IMR-90 (cell line): ENCODE measurements around the gene PALMD.

Source experiments
- CEBPB ChIP-seq: IDR thresholded peaks from 2 replicates; pipeline ENCODE4 v1.6.1; 2012; ENCODE audit warnings: low read depth, low read length, improper control_type of control experiment
- MAFK ChIP-seq: IDR thresholded peaks from 2 replicates; pipeline ENCODE4 v1.6.1; 2012; ENCODE audit warnings: low read depth, low read length, improper control_type of control experiment
- NFE2L2 ChIP-seq: fragments of 150-350 bp; IDR thresholded peaks from 2 replicates; pipeline ENCODE4 v1.6.1; 2016; ENCODE audit warnings: low read depth, mild to moderate bottlenecking, low read length
- POLR2A ChIP-seq: IDR thresholded peaks from 2 replicates; pipeline ENCODE4 v1.6.1; 2012; ENCODE audit warnings: mild to moderate bottlenecking, low read depth, low read length
- RFX5 ChIP-seq: IDR thresholded peaks from 2 replicates; pipeline ENCODE4 v1.8.0; 2012; ENCODE audit warnings: low read depth, mild to moderate bottlenecking, low read length, moderate library complexity
- SMC3 ChIP-seq: fragments of 150-350 bp; IDR thresholded peaks from 2 replicates; pipeline ENCODE4 v1.6.1; 2016; ENCODE audit warnings: low read depth, mild to moderate bottlenecking, antibody characterized with exemption, low read length, moderate library complexity
- TF ChIP-seq, protein P1 (sequence below): conservative IDR thresholded peaks from 2 replicates; pipeline ENCODE4 v1.5.1; 2012; ENCODE audit warnings: mild to moderate bottlenecking, low read depth, low read length, improper control_type of control experiment
- TF ChIP-seq, protein P2 (sequence below): fragments of 150-350 bp; IDR thresholded peaks from 2 replicates; pipeline ENCODE4 v1.6.1; 2017; ENCODE audit warnings: mild to moderate bottlenecking, antibody characterized with exemption, low read length, low read depth

DNA sequence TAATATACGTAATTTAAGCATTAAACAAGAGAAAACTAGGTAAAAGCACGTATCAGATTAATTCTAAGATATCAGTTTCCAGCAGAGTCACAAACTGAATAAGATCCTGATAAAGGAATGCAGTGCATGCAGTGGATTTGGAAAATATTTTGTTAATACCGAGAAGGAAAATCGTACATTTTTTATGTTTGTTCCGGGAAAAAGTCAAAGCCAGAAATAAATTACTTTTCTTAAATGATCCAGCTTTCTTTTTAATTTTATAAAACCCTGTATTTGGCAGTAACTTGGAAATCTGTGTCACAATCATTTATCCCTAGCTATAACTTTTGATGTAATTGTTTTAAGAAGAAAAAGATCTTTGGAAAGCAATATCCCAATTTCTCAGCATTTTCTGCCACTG, 955 bp downstream of the PALMD start:
- TF ChIP-seq, protein P1, sequence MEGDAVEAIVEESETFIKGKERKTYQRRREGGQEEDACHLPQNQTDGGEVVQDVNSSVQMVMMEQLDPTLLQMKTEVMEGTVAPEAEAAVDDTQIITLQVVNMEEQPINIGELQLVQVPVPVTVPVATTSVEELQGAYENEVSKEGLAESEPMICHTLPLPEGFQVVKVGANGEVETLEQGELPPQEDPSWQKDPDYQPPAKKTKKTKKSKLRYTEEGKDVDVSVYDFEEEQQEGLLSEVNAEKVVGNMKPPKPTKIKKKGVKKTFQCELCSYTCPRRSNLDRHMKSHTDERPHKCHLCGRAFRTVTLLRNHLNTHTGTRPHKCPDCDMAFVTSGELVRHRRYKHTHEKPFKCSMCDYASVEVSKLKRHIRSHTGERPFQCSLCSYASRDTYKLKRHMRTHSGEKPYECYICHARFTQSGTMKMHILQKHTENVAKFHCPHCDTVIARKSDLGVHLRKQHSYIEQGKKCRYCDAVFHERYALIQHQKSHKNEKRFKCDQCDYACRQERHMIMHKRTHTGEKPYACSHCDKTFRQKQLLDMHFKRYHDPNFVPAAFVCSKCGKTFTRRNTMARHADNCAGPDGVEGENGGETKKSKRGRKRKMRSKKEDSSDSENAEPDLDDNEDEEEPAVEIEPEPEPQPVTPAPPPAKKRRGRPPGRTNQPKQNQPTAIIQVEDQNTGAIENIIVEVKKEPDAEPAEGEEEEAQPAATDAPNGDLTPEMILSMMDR: no peak
- no peak for TF ChIP-seq MAFK
- TF ChIP-seq CEBPB: no peak
- TF ChIP-seq POLR2A: no peak
- TF ChIP-seq SMC3: no peak
- TF ChIP-seq RFX5: no peak
- no peak for TF ChIP-seq NFE2L2
- TF ChIP-seq, protein P2, sequence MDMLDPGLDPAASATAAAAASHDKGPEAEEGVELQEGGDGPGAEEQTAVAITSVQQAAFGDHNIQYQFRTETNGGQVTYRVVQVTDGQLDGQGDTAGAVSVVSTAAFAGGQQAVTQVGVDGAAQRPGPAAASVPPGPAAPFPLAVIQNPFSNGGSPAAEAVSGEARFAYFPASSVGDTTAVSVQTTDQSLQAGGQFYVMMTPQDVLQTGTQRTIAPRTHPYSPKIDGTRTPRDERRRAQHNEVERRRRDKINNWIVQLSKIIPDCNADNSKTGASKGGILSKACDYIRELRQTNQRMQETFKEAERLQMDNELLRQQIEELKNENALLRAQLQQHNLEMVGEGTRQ: no peak
